Epithelial cell of prostate (primary cell): ENCODE results near the gene BBX.
"Not testable (repeated sequence)": the region's sequence is repeated elsewhere in the genome, so short reads cannot be mapped to it uniquely, and the experiment has no call there.

Experiments
- DNase-seq: peaks from one replicate; pipeline ENCODE4 v3.0.0-alpha.2; 2011; ENCODE audit warnings: low read depth, low spot score
- H3K27ac ChIP-seq: fragments of 450-650 bp; 2 replicates; pipeline ENCODE4 v1.5.1; 2017; ENCODE audit warnings: mild to moderate bottlenecking

Gene BBX

DNA sequence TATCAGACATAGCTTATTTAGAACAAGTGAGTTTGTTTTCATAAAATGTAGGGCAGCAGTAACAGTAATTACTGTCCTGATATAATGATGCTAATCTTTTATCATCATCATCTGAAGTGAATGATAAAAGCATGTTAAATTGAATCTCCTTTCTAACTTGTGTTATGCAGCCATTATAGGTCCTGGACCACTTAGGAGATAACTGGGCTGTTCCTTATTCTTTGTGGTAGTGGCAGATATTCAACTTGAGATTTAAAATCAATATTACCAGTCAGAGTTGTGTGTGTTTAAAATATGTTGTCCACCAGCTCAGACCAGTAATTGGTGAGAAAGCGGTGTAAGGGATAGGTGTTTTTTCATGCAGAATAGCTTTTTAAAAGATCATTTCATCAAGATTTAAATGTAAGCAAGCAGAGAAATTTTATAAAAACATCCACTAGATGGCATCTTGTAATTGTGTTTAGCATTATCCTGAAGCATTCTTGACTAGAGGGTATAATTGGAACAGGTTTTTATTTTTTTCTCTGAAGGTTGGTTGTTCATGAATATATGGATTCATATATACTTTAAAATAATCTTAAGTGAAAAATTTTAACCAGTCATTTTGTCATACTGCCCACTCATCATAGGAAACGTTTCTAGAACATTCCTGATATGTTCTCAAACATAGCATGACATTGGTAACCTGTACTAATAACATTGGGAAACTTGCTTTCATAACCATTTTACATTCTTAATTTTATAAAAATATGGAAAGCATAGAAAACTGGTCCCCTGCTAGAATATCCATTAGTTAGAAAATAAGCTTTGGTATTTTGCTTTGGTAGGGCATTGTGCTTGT is 153.9 kb downstream of the BBX start:
- DNase-seq, result no peak
- no peak overlapping the region for H3K27ac ChIP-seq

DNA sequence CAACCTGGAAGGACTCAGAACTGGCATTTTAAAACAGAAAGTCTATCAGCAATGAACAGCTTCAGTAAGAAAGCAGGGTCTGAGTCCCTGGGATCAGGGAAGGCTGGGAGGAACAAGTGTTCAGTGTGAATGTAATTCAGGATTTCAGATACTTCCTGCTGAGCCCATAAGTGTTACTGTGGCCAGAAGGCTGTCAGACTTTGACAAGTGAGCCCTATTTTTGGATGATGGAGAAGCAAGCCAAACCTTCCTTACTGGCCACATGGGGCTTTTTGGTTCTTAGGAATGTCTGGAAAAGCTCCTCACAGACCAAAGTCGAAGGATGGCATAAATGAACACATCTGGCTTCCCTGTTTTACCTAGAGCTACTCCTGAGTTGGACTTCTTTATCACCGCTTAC is 157.2 kb downstream of the BBX start:
- no peak for DNase-seq
- H3K27ac ChIP-seq, result no peak overlapping the region

DNA sequence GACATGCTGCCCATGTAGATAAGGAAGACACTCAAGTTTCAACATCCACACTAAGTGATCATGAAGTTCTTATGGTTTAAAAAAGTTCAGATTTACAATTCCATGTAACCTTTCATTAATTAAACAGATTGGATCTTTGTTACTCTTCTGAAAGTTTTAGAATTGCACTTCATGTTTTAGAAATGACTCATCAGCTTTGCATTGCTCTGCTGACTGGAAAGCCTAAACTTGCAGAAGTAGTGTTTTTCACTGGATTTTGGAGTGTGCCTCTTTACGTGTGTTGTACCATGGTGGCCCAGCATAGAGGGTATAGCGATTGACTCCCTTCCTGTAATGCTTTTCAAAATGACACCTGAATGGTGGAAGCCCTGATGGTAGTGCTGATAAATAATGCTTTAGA is 157.9 kb downstream of the BBX start:
- no peak overlapping the region for H3K27ac ChIP-seq
- no peak for DNase-seq

DNA sequence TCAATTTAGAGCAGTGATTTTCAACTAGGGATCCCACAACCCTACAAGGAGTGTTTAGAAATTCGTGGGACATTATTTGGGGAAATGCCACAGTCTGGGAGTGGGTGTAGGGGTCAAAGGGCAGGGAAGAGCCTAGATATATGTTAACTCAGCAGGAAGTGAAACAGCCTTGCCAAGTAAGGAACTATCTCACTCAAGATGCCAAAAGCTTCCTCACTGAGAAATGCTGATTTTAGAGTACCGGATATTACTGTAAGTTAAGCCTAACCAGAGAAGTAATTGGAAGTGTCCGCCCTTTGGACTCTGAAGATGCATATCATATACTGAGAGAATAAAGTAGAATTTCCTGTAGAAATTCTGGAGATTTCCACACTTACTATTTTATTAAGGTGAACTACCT is 158.6 kb downstream of the BBX start:
- DNase-seq, result no peak

DNA sequence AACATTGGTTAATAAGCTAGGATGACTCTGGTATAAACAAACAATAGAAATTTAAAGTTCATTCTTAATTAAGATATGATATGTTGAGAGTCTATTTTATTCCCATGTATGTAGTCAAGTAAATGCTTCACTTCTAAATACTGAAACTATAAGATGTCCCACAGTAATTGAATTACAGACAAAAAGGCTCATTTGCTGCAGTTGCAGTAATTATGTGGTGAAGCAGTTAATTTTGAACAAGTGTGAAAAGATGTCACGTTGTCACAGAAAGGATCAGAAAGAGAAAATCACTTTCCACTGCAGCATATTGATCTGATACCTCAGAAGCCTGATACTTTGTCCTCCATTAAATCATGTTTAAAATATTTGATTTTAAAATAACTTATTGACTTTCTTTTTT is 159.8 kb downstream of the BBX start:
- H3K27ac ChIP-seq, result no peak overlapping the region
- no peak for DNase-seq

More for the DNA sequence above, 158.6 kb downstream of the BBX start:
- no peak overlapping the region for H3K27ac ChIP-seq

DNA sequence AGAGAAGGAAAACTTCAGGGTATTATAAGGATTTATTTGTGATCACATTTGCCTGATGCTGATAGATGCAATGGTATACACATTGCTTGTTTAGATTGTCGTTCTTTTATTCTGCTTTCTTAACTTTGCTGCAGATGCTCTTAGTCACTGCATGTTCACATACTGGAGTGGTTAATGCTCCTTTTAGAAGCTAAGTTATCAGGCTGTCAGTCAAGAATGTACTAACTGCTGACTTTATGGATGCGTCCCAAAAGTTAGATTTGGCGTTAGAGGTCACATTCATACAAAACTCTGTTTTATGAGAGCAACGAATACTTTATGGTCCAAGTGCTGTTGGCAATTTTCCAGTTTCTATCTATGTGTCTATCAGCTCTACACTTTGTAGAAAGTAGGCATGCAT is 160.7 kb downstream of the BBX start:
- no peak for DNase-seq
- no peak overlapping the region for H3K27ac ChIP-seq

DNA sequence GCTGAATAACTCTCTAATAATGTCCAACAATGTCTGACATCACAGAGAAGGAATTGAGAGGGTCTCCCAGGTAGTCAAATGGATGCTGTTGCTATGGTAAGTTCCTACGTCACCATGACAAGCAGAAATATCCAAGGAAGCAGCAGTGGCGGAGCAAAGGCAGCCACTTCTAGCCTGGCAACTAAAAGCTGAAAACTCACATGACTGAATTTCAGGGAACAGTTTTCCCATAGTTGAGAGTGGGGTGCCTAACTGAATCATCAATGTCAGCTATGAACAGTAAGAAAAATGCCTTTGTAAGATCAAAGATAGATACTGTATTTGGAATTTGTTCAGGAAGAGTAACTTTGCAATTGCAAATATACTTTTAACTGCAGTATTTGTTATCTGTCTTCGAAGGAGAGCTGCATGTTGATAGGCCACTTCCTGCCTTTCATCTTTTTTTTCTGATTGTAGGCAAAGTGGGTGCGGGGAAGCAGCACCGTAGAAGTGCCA is 161.7 kb downstream of the BBX start:
- DNase-seq, result no peak
- no peak overlapping the region for H3K27ac ChIP-seq

DNA sequence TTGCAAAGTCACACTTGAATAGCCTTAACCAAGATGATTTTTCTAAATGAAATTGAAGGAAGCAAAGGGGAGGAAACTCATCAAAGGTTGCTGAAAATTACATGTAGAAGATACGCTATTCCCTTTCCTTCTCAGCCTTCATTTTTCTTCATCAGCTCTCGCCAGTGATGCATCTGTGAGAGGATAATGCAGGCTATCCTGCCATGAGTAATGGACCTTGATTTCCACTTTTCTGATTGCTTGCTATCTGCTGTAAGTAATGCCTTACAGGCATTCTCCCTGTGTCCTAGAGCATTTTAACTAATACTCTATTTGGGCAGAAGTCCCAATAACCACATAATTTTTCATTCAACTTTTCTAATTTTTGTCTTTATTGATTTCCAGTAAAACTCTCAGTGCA is 162.6 kb downstream of the BBX start:
- H3K27ac ChIP-seq, result no peak overlapping the region

DNA sequence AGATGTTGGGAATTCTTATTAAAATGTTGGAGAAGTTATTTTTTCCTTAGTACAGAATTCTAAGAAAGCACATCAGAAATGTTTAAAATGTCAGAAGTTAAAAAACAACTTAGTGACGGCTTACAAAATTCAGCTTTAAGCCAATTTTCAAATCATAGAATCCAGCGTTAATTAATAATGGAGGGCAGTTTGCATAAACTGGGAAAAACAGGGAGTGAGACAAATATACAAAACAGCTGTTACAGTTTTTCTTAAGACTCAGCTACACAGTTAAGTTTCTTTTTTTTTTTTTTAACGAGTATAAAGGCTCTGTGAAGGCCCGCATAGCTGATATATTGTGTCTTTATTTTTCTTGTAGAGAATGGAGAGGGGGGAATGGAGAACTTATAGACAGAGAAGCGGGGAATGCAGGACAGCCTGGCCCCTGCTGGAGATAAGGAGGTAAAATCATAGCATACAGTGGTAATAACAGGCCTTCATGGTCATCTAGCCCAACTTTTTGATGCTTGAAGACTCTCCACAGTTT is 164.4 kb downstream of the BBX start:
- no peak for DNase-seq
- no peak overlapping the region for H3K27ac ChIP-seq

More for the DNA sequence above, 162.6 kb downstream of the BBX start:
- DNase-seq, result no peak

DNA sequence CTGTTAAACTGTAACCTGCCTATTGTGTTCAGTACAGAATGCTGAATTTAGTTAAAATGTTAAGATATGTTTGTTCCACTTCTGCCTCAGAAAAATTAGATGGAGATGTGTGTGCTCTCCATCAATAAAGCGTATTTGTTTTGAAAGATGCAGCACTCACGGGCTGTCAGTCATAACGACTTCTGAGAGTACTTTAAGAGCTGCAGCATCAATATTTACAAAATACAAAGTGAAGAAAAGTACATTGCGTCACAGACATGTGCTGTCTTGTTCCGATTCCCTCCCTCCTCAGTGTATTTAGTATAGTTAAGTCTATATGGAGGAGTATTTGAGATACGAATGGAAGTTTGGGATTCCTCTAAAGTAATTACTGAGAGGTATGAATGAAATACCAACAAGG is 166.6 kb downstream of the BBX start:
- peak; percentile 26 for DNase-seq
- H3K27ac ChIP-seq, result no peak overlapping the region

DNA sequence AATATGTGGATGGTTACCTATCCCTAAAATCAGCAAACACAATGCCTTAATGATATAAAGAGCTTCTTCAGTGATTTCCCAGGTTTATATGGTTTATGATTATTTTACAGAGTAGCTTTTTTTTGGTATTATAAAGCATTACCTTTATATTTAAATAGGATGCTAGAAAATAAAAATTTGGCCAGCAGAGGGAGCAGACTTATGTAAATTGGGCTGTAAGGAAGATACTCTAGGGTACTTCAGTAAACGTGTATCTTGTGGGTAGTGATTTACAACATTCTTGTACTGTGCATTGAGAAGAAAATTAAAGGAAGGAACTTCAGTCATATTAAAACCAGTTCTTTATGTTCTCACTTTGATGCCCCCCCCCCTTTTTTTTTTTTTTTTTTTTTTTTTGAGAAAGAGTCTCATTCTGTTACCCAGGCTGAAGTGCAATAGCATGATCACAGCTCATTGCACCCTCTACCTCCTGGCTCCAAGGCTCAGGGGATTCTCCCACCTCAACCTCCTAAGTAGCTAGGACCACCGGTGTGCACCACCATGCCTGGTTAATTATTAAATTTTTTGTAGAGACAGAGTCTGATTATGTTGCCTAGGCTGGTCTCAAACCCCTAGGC is 167.9 kb downstream of the BBX start:
- H3K27ac ChIP-seq, result no peak overlapping the region
- peak; percentile 3 for DNase-seq

DNA sequence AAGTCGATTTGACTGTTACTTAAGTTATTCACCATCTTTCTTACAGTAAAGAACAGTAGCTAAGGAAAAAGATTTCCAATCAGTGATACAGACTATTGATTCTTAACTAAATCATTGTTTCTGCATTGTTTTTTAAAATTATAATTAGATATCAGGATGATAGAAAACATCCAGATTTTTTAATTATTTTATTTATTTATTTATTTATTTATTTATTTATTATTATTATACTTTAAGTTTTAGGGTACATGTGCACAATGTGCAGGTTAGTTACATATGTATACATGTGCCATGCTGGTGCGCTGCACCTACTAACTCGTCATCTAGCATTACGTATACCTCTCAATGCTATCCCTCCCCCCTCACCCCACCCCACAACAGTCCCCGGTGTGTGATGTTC is 169.2 kb downstream of the BBX start:
- not testable (repeated sequence) for DNase-seq, H3K27ac ChIP-seq

DNA sequence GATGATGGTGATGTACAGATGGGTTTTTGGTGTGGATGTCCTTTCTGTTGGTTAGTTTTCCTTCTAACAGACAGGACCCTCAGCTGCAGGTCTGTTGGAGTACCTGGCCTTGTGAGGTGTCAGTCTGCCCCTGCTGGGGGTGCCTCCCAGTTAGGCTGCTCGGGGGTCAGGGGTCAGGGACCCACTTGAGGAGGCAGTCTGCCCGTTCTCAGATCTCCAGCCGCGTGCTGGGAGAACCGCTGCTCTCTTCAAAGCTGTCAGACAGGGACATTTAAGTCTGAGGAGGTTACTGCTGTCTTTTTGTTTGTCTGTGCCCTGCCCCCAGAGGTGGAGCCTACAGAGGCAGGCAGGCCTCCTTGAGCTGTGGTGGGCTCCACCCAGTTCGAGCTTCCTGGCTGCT is 174.6 kb downstream of the BBX start:
- not testable (repeated sequence) for H3K27ac ChIP-seq, DNase-seq

DNA sequence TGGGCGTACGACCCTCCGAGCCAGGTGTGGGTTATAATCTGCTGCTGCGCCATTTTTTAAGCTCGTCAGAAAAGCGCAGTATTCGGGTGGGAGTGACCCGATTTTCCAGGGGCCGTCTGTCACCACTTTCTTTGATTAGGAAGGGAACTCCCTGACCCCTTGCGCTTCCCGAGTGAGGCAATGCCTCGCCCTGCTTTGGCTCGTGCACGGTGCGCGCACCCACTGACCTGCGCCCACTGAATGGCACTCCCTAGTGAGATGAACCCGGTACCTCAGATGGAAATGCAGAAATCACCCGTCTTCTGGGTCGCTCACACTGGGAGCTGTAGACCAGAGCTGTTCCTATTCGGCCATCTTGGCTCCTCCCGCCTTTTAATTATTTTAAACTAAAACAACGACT is 175.1 kb downstream of the BBX start:
- DNase-seq, H3K27ac ChIP-seq: not testable (repeated sequence)

DNA sequence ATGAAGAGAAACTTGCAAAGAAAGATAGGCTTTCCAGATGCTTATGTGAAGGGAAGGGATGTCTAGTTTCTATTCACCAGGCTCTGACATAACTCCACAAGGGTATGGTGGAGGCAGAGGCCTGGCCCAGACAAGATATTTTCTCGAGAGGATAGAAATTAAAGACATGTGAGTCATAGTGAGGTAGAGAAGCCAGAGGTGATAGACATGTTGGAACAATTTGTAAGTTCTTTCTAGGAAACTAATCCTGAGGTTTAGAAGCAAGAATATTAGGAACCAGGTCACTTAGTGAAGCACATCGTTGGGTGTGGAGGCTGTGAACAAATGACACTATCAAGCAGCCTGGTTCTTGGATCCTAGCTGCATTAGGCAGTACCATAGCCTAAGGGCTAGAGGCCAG is 176.9 kb downstream of the BBX start:
- DNase-seq, result peak; percentile 49
- H3K27ac ChIP-seq, result peak overlapping the region; percentile 47

DNA sequence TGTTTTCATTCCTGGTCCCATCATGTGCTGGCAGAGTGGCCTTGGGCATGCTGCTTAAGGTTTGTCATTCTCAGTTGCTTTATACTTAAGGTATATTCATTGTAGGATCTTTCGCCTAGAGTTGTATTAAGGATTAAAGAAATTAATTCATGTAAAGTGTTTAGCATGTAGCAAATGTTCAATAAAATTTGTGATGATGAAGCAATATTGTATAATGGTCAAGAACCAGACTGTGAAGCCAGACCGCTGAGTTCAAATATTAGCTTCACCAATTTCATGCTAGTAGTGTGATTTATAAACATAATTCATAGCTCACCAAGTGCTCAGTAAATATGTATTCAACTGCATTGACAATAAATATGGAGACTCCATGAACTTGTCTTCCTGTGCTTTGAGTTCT is 178.5 kb downstream of the BBX start:
- no peak for DNase-seq
- no peak overlapping the region for H3K27ac ChIP-seq

DNA sequence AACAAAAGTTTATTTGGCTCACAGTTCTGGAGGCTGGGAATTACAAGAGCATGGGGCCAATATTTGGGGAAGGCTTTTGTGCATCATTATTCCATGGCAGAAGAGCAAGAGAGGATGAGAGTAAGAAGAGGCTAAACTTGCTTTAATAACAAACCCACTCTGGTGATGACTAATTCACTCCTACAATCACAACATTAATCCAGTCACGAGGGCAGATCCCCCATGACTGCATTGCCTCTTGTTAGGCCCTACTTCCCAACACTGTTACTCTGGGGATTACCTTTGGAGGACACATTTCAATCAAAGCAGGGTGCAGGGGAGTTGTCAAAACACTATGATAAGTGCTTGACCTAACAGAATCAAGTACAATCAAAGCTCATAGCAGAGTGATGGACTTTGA is 181.7 kb downstream of the BBX start:
- H3K27ac ChIP-seq, result no peak overlapping the region
- no peak for DNase-seq

DNA sequence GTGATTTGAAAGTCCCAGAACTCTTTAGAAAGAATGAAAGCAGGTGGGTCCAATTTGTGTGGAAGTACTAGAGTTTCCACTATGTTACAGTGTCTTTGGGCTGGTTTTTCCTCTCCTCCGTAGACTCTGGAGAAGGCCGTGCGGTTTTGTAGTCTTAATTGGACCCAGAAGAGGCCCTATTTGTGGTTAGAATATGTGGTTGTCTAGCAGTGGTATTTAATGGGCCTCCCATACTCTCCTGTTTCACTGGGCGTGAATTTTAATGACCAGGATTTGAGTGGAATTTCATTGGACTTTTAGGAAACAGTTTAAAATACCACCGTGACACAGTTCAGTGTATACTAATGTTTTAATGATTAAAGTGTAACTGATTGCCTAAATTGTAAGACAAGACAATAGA is 182.3 kb downstream of the BBX start:
- H3K27ac ChIP-seq, result no peak overlapping the region
- DNase-seq, result no peak

DNA sequence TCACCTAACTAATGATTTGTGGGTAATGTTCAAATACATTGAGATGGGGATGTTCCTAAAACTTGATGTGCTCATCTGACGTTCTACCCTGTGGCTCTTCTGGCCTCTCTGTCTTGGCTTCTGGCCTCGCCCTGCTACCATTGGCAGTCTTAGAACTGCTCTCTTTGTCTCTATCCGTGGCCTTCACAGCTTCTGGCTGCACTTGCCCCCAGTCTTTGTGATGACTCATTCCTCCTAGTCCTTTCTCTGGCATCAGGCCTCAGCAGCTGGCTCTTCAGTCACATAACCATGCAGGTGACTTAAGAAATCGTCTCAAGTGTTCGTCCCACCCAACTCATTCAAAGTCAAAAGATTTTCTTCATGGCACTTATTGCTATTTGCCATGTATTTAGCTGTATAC is 188.1 kb downstream of the BBX start:
- DNase-seq, result no peak

DNA sequence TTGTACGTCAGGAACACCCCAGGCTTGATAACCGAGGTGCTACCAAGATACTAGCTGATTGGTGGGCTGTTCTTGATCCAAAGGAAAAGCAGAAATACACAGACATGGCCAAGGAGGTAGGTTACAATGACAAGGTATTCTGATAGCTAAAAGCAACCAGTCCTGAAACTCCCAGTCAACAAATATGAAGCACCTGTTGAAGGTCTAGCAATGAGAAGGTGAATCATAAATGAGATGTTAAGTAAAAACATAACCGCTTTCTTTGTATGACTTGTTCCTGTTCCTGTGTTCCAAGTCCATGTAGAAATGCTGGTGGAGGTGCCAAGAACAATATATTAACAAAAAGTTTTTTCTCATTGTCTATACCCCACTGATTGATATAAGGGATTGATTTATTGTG is 194.0 kb downstream of the BBX start:
- no peak overlapping the region for H3K27ac ChIP-seq
- DNase-seq, result no peak

More for the DNA sequence above, 188.1 kb downstream of the BBX start:
- H3K27ac ChIP-seq, result no peak overlapping the region

DNA sequence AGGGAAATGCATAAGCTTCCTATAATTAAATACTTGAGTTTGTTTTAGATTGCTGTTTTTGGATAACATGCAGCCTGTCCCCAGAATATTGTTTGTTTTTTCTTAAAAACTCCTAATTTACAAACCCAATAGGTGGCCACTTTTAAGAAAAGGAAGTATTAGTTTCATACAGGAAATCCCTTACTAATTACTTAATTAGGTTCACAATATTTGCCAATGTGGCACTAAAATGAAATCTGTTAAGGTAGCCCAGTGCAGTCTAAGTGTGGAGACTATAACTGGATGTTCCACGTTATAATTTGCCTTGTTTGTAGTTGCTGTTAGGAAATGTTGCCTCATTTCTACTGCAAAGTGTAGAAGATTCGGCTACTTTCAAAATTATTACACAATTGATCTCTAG is 195.8 kb downstream of the BBX start:
- no peak overlapping the region for H3K27ac ChIP-seq
- DNase-seq, result no peak
